Astrocyte (in vitro differentiated cells and primary cell): ENCODE measurements around the gene DHTKD1.

Experiments
- CTCF ChIP-seq: IDR thresholded peaks from 2 replicates; pipeline ENCODE4 v1.5.1; 2011; ENCODE audit warnings: low read depth, mild to moderate bottlenecking, inconsistent platforms, low read length, moderate library complexity; ENCODE audit not compliant: insufficient read depth
- EZH2 ChIP-seq: IDR thresholded peaks from 2 replicates; pipeline ENCODE4 v1.6.1; 2012; ENCODE audit warnings: mild to moderate bottlenecking, low read length, inconsistent platforms; ENCODE audit not compliant: insufficient read depth

- TF ChIP-seq CTCF (no peak), EZH2 (no peak)
Observed at GRCh38 chr10:12111528-12111927, 42.8 kb downstream of the DHTKD1 start.
